GM18873 (cell line): ENCODE data around the gene KRT84.

Experiments
- ATAC-seq: cut with Tn5 transposase; IDR thresholded peaks from one replicate; pipeline ENCODE4 v1.9.1; 2021; ENCODE audit warnings: mild to moderate bottlenecking, moderate library complexity, moderate number of reproducible peaks; ENCODE audit not compliant: unreplicated experiment, low FRiP score

The KRT84 gene, protein sequence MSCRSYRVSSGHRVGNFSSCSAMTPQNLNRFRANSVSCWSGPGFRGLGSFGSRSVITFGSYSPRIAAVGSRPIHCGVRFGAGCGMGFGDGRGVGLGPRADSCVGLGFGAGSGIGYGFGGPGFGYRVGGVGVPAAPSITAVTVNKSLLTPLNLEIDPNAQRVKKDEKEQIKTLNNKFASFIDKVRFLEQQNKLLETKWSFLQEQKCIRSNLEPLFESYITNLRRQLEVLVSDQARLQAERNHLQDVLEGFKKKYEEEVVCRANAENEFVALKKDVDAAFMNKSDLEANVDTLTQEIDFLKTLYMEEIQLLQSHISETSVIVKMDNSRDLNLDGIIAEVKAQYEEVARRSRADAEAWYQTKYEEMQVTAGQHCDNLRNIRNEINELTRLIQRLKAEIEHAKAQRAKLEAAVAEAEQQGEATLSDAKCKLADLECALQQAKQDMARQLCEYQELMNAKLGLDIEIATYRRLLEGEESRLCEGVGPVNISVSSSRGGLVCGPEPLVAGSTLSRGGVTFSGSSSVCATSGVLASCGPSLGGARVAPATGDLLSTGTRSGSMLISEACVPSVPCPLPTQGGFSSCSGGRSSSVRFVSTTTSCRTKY

DNA sequence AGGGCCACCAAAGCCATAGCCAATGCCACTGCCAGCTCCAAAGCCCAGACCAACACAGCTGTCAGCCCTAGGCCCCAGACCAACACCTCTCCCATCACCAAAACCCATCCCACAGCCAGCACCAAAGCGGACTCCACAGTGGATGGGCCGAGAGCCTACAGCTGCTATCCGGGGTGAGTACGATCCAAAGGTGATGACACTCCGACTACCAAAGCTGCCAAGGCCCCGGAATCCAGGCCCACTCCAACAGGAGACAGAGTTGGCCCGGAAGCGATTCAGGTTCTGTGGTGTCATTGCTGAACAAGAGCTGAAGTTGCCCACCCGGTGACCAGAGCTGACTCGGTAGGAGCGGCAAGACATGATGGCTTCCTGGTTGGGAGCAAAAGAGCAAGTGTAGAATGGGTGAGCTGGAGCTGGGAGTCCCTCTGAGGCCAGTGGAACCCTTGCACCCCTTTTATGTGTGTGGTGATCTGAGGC is at the start of gene KRT84:
TSS of gene KRT84 (minus strand) at position 427 of the 477 bp plus-strand sequence. CDS start at position 360, 67 bp downstream.
- no peak for ATAC-seq

DNA sequence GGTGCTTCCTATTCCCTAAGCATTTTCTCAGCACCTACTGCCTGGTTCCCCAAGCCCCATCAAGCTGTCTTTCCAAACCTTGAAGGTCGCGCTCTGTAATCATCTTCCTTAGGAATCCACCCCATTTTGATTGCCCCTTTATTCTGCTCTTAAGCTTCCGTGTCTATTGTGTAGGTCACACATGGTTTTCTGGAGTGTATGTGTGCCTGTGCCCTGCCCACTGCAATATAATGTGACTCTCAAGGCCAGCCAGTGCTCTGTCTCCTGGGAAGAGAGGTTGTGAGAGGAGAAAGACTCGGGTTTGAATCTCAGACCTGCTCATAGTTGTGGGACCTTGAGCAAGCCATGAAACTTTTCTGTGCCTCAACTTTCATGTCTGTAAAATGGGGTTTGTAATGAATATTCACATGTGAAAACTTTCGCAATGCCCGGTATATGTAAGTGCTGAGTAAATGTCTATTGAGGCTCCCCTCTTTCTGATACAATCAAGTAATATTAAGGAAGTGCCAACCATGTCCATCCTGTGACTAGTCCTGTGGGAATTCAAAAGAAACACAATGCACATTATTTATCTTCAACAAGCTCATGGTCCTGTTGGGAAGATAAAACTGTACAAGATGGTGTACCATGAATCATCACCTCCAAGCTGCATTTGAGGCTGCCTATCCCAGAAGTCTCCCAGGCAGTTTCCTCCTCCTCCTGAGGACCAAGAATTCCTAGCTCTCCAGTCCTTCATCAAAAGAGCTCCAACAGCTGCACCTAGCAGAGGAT is 49.5 kb upstream of the KRT84 start:
- no peak for ATAC-seq

DNA sequence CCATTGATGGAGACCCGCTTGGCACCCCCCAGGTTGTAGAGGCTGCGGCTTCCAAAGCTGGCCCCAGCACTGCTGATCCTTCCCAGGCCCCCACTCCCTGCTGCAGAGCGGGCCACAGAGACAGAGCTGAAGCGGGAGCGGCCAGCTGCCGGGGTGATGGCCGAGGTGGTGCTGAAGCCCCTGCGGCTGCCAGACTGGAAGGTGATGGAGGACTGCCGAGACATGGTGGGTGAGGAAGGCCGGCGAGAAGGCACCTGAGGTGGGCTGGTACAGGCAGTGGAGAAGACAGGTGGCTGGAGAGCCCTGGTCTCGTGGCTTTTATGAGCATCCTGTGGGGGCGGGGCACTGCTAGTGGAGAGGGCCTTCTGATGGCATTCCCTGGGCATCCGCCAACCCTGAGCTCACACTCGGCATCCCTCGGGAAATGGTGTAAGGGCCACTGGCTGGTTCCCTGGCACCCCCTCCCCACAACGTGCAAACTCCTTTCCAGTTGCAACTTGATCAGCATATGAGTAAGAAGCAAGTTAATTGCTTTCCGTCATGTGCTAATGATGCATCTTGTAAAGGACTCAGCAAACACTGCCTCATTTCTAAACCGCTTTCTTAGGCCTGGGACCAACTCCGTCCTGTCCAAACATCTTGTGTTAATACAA is 48.8 kb upstream of the KRT84 start, which contains the start of gene KRT75:
TSS of gene KRT75 (minus strand) at position 291 of the 653 bp plus-strand sequence. CDS start at position 224, 67 bp downstream.
- ATAC-seq: no peak

DNA sequence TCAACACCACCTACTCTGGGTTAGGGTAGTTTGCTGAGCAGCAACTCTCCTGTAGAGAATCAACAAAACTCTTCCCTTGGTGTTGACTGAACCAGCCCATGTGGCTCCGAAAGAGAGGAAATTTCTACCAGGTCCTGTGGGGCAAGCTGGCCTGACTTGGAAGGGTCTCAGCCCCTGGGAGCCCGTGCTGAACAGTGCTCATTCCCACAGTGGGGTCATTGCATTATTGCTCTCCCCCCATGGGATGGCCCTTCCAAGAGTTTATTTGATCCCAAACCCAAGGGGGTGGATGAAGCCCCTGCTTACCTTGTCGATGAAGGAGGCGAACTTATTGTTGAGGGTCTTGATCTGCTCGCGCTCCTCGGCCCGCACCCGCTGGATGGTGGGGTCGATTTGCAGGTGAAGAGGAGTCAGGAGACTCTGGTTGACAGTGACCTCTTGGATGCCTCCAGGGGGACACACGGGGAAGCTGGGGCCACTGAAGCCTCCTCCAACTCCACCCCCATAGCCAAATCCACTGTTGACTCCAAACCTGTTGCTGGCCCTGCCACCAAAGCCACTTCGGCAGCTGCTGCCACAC is 48.1 kb upstream of the KRT84 start:
- ATAC-seq: no peak

DNA sequence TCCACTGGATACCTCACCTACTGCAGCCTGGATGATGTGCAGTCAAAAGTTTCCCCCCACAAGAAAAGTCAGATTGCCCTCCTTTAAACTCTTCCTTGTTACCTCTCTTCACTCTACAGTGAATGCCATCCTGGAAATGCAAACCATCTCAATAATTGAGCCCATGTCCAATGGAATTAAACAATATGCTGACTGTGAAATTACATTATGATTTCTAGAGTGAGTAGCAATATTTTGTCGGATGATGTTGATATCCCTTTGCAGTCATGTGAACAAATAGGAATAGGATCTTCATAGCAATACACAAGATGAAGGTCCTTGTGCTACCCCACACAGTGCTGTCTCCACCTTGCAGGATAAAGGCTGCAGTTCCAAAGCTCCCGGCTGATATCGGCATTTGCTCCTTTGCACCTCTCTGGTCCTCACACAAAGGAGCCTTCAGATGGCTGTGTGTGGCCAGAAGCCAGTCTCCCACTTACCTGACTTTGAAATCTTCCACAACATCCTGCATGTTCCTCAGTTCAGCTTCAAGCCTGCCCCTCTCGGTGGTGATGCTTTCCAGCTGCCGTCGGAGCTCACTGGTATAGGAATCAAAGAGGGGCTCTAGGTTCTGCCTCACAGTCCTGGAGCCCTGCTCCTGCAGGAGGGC is 47.2 kb upstream of the KRT84 start:
- no peak for ATAC-seq

DNA sequence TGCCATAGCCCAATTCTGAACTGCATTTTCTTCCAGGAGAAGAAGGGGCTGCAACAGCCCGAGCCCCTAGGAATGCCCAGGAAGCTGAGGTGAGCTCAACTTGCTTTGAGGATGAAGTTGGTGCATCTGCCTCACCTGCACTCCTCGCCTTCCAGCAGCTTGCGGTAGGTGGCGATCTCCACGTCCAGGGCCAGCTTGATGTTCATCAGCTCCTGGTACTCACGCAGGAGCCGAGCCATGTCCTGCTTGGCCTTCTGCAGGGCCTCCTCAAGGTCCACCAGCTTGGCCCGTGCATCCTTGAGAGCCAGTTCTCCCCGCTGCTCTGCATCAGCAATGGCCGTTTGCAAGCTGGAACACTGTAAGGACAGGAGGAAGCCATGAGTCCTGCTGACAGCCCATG is 42.7 kb upstream of the KRT84 start:
- ATAC-seq: no peak

DNA sequence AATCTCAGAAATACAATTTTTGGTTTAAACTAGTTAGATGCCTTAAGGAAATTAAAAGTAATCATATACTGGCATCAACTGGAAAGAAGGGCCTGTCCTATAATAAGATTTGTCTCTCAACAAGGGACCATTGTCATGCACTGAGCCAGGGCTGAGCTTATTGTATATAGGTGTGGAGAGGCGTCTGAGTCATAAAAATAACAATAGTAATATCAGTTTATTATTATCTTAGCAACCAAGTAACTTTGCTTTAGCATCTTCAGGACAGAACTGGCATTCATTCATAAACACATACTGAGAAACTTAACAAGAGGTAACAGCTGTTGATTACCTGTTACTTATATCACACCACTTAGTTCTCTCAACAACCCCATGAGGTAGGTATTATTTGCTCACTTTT is 41.6 kb upstream of the KRT84 start:
- no peak for ATAC-seq

DNA sequence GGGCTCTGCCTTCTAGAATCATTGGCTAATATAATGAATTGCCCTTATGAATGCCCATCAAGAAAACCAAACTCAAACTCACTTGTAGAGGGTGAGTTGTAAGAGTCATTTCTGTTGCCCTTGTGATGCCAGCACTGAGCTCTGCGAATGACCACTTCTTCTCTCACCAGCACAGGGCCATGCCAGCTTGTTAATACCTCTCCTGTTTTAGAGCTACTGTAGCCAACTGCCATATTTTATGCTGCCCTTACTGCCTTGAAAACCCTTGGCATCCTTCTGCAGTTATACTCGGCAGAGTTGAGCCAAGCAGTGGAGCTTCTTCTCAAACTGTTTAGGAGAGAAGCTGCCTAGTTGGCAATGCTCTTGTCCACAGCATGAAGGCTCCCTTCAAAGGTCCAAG is 40.6 kb upstream of the KRT84 start:
- no peak for ATAC-seq

DNA sequence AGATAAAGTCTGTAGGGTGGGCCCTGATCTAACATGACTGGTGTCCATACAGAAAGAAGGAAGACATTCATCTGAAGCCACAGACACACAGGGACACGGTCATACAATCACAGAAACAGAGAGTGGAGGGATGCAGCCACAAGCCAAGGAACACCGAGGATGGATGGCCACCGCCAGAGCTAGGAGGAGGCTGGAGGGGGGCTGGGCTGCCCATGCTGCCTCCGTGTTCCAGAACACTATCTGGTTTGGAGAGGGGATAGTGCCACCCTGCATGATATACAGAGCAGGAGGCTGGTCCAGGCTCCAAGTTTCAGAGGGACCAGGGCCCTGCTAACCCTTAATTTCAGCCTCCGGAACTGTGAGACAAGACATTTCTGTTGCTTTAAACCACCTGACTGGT is 40.0 kb upstream of the KRT84 start:
- no peak for ATAC-seq

DNA sequence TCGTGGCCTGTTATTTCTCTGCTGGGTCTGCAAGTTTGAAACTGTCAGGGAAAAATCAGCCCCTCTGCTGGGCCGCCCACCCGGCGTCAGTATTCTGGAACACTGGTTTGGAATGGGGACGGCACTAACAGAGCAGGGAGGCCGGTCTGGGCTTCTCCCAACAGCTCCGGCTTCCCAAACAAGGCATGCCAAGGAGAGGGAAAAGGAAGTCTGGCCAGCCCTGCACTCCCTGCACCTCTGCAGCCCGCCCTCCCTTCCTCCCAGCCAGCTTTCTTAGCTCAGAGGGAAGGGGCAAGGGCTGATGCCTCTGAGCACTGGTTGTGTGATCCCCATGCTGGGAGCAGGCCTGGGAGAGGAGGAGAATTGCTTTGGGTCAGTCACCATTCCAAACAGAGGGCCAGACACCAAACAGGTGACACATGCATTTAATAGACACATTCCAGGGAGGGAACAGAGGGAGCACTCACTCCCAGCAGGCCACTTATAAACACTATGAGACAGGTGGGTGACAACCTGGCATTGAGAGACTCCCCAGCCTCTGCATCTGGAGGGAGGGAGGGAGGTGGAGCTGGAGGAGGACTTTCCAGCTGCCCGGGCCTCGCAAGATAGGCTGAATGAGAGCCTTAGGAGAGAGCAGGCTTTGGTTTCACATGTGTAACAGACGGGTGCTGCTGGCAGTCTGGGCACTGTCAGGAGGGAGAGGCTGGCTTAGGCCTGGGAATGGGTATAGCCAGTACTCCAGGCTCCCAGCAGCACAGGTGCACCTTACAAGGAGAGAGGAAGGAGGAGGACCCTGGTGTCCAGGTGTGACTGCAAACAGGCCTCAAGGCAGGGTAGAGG is 38.4 kb upstream of the KRT84 start:
- no peak for ATAC-seq

DNA sequence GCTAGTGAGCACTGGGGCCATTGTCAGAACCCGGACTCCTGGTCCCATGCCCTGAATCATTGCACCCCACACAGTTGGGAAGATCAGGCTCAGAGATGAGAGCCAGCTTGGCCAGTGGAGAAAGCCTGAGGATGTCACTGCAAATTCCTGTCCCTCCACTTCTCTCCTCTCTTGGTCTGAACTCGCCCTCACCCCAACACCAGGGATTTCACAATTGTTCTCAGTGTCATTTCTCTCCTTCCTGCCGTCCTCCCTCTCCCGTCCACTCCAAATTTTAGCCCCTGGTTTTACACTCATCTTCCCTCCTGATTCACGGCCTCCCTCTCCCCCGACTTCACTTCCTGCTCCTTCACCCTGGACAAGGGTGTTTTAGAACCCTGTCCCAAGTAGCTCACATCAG is 37.6 kb upstream of the KRT84 start:
- ATAC-seq: no peak

DNA sequence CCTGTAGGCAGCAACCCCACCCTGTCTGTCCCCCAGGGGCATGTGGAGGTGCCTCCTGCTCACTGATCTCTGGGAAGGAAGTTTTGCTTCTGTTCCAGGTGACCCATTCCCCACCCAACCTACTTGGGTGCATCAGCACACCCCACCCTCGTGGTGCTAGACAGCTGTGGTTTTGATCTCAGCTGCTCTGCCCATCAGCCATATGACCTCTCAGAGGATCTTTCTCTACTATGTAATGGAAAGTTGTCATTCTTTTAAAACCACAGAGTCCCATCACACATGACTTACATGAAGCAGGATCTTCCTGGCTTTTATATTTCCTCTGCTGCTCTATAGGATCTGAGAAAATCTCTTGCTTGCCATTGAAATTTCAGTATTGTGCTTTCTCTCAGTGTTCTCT is 34.2 kb upstream of the KRT84 start:
- no peak for ATAC-seq

DNA sequence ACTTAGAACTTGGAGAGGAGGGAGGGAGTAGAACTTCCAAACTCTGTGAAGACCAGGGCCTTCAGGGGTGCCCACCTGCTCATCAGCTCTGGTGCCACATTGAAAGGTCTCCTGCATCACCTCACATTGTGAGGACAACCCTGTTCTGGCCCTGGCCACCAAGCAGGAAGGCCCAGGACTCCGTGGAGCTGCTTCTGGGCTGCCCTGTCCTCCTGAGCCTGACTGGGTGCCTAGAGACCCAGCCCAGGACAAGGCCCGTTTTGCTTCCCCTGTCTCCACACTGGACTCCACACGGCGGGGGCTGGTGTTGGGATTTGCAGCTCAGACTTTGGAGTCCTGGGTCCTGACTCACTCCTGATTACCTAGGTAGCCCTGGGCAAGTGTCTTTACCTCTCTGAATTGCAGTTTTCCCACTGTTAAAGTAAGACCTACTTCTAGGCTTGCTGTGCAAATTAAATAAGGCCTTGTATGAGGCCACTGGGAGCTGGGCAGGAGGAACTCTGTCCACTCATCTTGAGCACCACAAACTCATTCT is 33.2 kb upstream of the KRT84 start:
- no peak for ATAC-seq

DNA sequence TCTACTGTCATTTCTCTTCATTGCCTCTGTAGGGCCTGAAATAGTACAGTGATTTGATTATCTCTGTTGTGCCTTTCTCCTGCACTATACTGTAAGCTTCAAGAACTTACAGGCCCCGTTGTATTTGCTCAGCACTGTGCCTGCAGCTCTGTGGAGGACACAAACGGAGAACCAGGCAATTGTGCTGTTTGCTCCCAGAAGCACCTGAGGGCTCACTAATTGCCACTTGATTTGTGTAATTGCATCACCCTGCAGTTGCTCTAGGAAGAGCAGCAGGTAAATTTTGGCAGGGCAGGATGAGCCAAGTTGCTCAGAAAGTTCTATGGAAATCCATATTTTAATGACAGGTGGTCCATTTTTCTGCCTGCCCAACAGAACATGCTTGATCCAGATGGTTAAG is 32.3 kb upstream of the KRT84 start:
- ATAC-seq: no peak

DNA sequence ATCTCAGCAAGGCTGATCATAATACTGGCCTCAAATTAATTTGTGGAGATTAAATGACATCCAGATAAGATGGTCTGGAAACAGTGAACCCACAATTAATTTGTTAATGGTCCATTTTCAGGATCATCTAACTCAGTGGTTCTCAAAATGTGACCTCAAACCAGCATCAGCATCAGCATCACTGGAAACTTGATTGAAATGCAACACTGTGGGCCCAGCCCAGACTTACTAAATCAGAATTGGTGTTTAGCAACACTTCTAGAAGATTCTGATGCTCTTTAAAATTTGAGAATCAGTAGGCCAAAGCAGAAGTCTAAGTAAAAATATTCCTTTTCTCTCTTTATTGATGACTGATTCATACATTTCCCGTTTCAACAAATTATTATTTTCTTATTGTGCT is 31.3 kb upstream of the KRT84 start:
- ATAC-seq: no peak

DNA sequence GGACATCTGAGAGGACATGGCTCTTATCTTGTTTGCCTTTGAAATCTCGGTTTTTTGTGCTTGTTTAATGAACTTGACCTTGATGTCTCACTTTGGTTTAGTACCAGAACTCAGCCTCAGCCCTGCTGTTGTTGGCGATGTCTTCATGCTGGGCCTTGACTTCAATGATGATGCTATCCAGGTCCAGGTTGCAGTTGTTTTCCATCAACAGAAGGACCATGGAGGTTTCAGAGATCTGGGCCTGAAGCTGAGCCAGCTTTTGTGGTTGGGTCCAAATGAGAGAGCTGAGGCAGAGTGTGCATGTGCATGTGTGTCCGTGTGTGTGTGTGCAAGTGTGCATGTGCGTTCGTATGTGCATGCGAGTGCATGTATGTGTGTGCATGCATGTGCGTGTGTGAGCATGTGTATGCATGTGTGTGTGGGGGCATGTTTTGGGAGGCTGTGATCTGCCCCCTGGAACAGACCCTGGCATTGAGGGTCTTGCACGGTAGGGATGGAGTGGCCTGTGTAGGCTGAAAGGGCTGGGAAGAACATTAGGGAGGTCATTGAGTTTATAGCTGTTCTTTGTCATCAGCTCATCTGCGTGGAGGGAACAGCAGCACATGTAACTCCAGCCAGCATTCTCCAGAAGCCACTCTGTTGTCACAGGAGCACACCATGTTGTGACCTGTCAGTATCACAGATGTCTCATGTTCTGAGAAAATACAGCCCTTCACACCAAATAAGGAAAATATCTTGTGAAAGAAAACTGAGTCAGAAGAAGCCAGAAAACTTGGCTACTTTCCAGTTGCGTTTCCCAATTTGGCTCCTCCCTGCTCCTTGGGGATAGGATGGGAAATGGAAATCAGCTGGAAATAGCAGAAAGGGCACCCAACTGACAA is 30.7 kb upstream of the KRT84 start:
- ATAC-seq: no peak

DNA sequence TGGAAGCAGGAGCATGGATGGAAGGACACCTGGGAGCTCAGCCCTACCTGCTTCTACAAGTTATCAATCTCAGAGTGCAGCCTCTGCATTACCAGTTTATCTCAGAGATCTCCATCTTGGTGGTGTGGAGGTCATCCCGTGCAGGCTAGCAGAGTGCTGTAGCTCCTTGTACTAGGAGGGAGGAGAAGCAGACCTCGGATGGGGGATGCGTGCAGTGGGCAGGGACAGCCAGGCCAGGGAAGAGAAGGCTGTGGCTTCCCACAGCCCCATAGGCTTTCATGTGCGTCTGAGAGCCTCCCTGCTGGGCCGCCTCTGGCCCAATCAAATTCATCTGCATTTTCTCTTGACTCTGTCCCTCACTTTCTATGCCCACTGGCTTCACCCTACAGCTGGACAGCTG is 29.5 kb upstream of the KRT84 start:
- ATAC-seq: no peak
